PFSK-1 (cell line): ENCODE data around the gene GNRHR.

Experiments used
- POLR2AphosphoS5 ChIP-seq: IDR thresholded peaks from 2 replicates; pipeline ENCODE4 v1.6.1; 2012; ENCODE audit warnings: low read depth, mild to moderate bottlenecking, control low read depth, low read length, moderate library complexity
- REST ChIP-seq, 2 experiments: IDR thresholded peaks; 2 replicates each; pipeline versions ENCODE4 v1.6.1 to v1.8.0; 2011 to 2012; ENCODE audit warnings: low read depth in 2 of 2, low read length in 2 of 2, control low read depth in 1 of 2, inconsistent platforms in 1 of 2, mild to moderate bottlenecking in 1 of 2, moderate library complexity in 1 of 2; ENCODE audit not compliant: insufficient read depth in 1 of 2
- SIN3A ChIP-seq: IDR thresholded peaks from 2 replicates; pipeline ENCODE4 v1.6.1; 2012; ENCODE audit warnings: mild to moderate bottlenecking, low read length, moderate library complexity, borderline replicate concordance; ENCODE audit not compliant: insufficient read depth
- TAF1 ChIP-seq: IDR thresholded peaks from 2 replicates; pipeline ENCODE4 v1.6.1; 2012; ENCODE audit warnings: low read length, control low read depth, borderline replicate concordance; ENCODE audit not compliant: insufficient read depth

- TF ChIP-seq POLR2AphosphoS5 (no peak), TAF1 (no peak), REST (IDR thresholded peaks at IDR 0.05; ENCODE audit: insufficient read depth in 1 of 2, low read depth in 2 of 2, low read length in 2 of 2) (no peak), SIN3A (no peak)
Observed at GRCh38 chr4:67762086-67762485, 7.9 kb upstream of the GNRHR start.
